Measurements from ENCODE around the gene ZC3HAV1. TPM values are rescaled to one million over a fixed set of nuclear protein-coding genes. Genes with fewer than 3 reads are reported as not detected.

Gene ZC3HAV1
- total RNA-seq, 2 experiments from 2014 or later, result 78.5 to 80.7 TPM

DNA sequence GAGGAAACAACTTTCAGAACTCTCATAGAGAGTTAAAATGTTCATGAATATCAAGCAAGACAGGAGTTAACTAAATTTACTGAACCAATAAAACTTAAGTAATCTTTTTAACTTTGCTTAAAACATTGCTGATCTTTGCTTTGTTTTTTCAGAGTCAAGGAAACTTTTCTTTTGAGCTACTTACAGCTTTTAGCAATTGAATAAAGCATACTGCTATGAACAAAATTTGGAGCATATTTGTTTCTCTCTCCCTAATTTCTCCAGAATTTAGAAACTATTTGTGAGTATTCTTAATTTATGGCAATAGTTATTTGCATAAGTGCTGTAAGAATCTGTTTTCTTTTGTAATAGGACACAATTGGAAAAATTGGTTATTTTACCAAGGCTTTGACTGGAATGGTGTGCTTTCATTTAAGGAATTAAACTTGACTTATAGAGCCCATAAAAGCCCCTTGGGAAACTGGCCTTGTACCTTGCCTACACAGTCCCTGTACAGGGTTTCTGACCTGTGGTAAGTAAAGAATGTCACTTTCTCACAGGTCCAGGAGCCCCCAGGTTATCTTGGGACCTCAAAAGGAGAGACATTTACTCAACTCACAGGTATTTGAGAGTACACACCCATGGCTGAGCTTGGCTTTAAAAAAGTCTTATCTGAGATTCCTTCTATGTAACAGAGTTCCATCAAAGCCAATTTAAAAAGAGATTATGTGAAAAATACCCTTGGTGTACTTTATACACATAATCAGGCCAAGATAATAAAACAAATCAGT, 105.0 kb downstream of the ZC3HAV1 start:
- POLR2A ChIA-PET, result no interaction called here
- CTCF ChIA-PET, result no interaction called here

DNA sequence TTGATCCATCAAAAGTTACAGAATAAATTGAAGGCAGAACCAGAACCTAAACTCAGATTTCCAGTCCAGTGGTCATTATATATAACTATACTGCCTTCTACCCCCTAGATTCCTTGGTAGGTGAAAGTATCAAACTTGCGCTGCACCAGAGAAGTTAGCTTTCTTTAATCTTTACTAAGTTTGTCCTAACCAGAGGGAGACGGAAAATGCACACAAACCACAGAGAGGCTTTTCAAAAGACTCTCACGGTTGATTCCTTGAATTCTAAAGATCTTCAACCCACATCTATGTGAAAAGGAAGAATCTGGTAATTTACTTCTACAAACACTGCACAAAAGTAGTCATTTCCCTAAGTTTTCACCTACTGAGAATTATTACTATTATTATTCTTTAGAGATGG, 110.1 kb downstream of the ZC3HAV1 start:
- ChIA-PET POLR2A (no interaction called here), CTCF (no interaction called here)

Other genes with a start within 250 kb of the ZC3HAV1 start
- 1 to 10 TPM; 1.6 to 1.7 TPM for gene KIAA1549, start 128.3 kb downstream of the ZC3HAV1 start, total RNA-seq
- 10 to 100 TPM; 24.9 to 25.0 TPM for gene ZC3HAV1L, start 73.7 kb downstream of the ZC3HAV1 start, total RNA-seq
- gene UBN2, start 121.5 kb upstream of the ZC3HAV1 start, total RNA-seq, result 10 to 100 TPM; 10.6 to 12.8 TPM
- gene FMC1, start 231.6 kb upstream of the ZC3HAV1 start, total RNA-seq, result 1 to 10 TPM; 9.0 to 9.3 TPM